ENCODE results near the gene ARID4B.

The ARID4B gene

GRCh38 chr1:235160957-235161684 is 166.9 kb downstream of the ARID4B start, which contains the start of gene RBM34 (continued):
- TF ChIP-seq ZNF626 (tag by site-specific recombination; IDR thresholded peaks at IDR 0.05) (no peak), BCL6B (tag by site-specific recombination; IDR thresholded peaks at IDR 0.05) (no peak), ZSCAN4 (tag by site-specific recombination; IDR thresholded peaks at IDR 0.05) (0 out of 2 replicates have a peak, but pooled peaks have one; percentile 47), ZNF692 (tag by site-specific recombination; IDR thresholded peaks at IDR 0.05) (peak; percentile 88), ZNF132 (tag by site-specific recombination; IDR thresholded peaks at IDR 0.05; ENCODE audit: borderline replicate concordance) (no peak), ZNF555 (tag by site-specific recombination; conservative IDR thresholded peaks at IDR 0.05) (no peak), ZNF223 (tag by site-specific recombination; IDR thresholded peaks at IDR 0.05) (no peak; the same call in 1 of the 2 replicates), ZNF155 (tag by site-specific recombination; IDR thresholded peaks at IDR 0.05) (no peak), ZBTB48 (tag by site-specific recombination; IDR thresholded peaks at IDR 0.05) (peak; percentile 92), ZNF214 (tag by site-specific recombination; IDR thresholded peaks at IDR 0.05; ENCODE audit: borderline replicate concordance) (no peak), ZBTB1 (tag by site-specific recombination; IDR thresholded peaks at IDR 0.05) (peak; percentile 37; the same call in 1 of the 2 replicates), ZNF658 (tag by site-specific recombination; IDR thresholded peaks at IDR 0.05) (no peak), ZNF138 (tag by site-specific recombination; IDR thresholded peaks at IDR 0.05; ENCODE audit: borderline replicate concordance) (no peak), ZNF488 (tag by site-specific recombination; IDR thresholded peaks at IDR 0.05) (peak; percentile 48; the same call in 1 of the 2 replicates), ZNF121 (tag by site-specific recombination; IDR thresholded peaks at IDR 0.05) (no peak), ATF2 (tag by site-specific recombination; IDR thresholded peaks at IDR 0.05; ENCODE audit: low read depth) (0 out of 2 replicates have a peak, but pooled peaks have one; percentile 8), ZEB2 (tag by site-specific recombination; IDR thresholded peaks at IDR 0.05) (peak; percentile 92), ZNF561 (tag by site-specific recombination; IDR thresholded peaks at IDR 0.05; ENCODE audit: borderline replicate concordance) (peak; percentile 31; the same call in 1 of the 2 replicates), ZNF398 (tag by site-specific recombination; IDR thresholded peaks at IDR 0.05) (peak; percentile 67; the same call in 1 of the 2 replicates), RBAK (tag by site-specific recombination; IDR thresholded peaks at IDR 0.05) (no peak), ZNF510 (tag by site-specific recombination; IDR thresholded peaks at IDR 0.05; ENCODE audit: insufficient replicate concordance) (no peak), ZNF146 (tag by site-specific recombination; IDR thresholded peaks at IDR 0.05) (peak; percentile 42; the same call in 1 of the 2 replicates), ZBTB8A (tag by site-specific recombination; IDR thresholded peaks at IDR 0.05) (peak; percentile 54; the same call in 1 of the 2 replicates), ZNF623 (tag by site-specific recombination; IDR thresholded peaks at IDR 0.05) (peak; percentile 6), ZBTB7A (tag by site-specific recombination; IDR thresholded peaks at IDR 0.05; ENCODE audit: low read depth) (0 out of 2 replicates have a peak, but pooled peaks have one; percentile 62), ZNF76 (tag by site-specific recombination; IDR thresholded peaks at IDR 0.05; ENCODE audit: borderline replicate concordance, low read depth) (peak; percentile 93), ZNF426 (tag by site-specific recombination; IDR thresholded peaks at IDR 0.05) (no peak), ZBTB26 (tag by site-specific recombination; optimal IDR thresholded peaks at IDR 0.05) (peak; percentile 84), WT1 (tag by site-specific recombination; IDR thresholded peaks at IDR 0.05) (peak; percentile 95), ZNF239 (tag by site-specific recombination; IDR thresholded peaks at IDR 0.05) (0 out of 2 replicates have a peak, but pooled peaks have one; percentile 10)
